IPS-15b (cell line): ENCODE data around the gene E2F1.
"Not testable (repeated sequence)": the region's sequence is repeated elsewhere in the genome, so short reads cannot be mapped to it uniquely, and the experiment has no call there.

Experiments
- H3K27me3 ChIP-seq: one replicate; pipeline ENCODE4 v1.6.1; 2013; ENCODE audit warnings: low read length; ENCODE audit not compliant: control insufficient read depth, insufficient read depth
- H3K36me3 ChIP-seq: one replicate; pipeline ENCODE4 v1.6.1; 2013; ENCODE audit warnings: low read length; ENCODE audit not compliant: control insufficient read depth, insufficient read depth
- H3K4me1 ChIP-seq: one replicate; pipeline ENCODE4 v1.6.1; 2013; ENCODE audit warnings: mild to moderate bottlenecking, low read length; ENCODE audit not compliant: control insufficient read depth, insufficient read depth
- H3K4me3 ChIP-seq: one replicate; pipeline ENCODE4 v1.5.1; 2013; ENCODE audit warnings: low read depth, low read length
- H3K9ac ChIP-seq: one replicate; pipeline ENCODE4 v1.6.1; 2013; ENCODE audit warnings: low read depth, mild to moderate bottlenecking, low read length
- H3K9me3 ChIP-seq: one replicate; pipeline ENCODE4 v1.6.1; 2013; ENCODE audit warnings: mild to moderate bottlenecking, low read length; ENCODE audit not compliant: control insufficient read depth, insufficient read depth

E2F1 gene

GRCh38 chr20:33648396-33649004 lies 37.7 kb downstream of the E2F1 start:
- Histone ChIP-seq H3K36me3 (peaks cover 12% of the 10 kb centered on the region), H3K4me3 (no peak overlapping the region), H3K9ac (no peak overlapping the region)

DNA sequence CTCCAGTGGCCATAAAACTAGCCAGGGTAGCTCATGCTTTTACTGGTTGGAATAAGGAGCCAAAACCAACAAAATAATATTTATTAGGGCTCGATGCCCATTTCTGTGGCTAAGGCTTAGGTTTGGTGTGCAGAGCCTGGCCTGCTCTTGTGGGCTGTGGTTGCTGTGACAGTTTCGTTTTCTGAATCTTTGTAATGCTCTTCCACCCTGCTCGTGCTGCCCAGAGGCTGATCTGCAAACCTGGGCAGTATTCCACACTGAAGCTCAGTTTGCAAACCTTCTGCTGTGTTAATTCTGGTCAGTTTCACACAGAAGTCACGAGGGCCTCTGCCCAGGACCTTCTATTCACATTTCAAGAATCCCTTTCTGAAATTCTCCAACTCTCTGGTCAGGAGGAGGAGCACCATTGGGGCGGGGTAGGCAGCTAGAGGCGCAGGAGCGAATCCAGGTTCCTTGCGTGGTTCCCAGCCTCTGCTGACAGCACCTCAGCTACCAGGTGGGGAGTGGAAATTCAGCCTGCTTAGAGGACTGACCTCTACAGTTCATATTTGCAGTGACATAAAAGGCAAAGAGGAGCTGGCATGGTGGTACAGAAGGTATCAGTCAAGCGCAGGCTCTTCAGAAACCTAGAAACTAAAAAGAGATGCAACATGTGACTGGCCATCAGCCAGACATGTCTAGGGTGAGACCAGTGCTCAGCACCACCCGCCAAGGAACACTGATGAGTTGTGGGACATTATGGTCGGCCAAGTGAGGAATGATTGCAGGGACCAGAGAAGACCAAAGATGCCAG lies 38.4 kb downstream of the E2F1 start:
- no peaks in the 10 kb centered on the region for H3K9me3 ChIP-seq
- H3K4me3 ChIP-seq: no peak overlapping the region
- H3K36me3 ChIP-seq: peaks cover 12% of the 10 kb centered on the region
- H3K4me1 ChIP-seq: no peaks in the 10 kb centered on the region
- H3K27me3 ChIP-seq: no peaks in the 10 kb centered on the region
- no peak overlapping the region for H3K9ac ChIP-seq

More at GRCh38 chr20:33648396-33649004, 37.7 kb downstream of the E2F1 start:
- no peaks in the 10 kb centered on the region for H3K27me3 ChIP-seq
- H3K9me3 ChIP-seq: no peaks in the 10 kb centered on the region
- no peaks in the 10 kb centered on the region for H3K4me1 ChIP-seq

GRCh38 chr20:33646959-33647602 lies 39.1 kb downstream of the E2F1 start:
- not testable (repeated sequence) for H3K9ac ChIP-seq, H3K4me3 ChIP-seq, H3K27me3 ChIP-seq, H3K9me3 ChIP-seq, H3K4me1 ChIP-seq
- H3K36me3 ChIP-seq: peaks cover 12% of the 10 kb centered on the region

DNA sequence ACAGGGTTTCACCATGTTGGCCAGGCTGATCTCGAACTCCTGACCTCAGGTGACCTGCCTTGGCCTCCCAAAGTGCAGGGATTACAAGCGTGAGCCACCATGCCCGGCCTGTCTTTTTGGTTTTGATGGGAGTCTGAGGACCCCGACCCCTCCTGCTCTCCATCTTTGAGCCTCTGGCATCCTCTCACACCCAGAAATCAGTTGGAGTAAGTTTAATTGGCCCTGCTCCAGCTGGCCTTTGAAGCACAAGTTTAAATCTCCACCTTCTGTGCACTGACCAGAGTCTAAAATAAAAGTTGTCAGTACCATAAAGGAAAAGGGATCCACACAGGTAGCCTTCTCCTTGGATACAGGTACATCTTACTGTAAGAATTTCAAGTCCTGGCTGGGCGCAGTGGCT lies 40.0 kb downstream of the E2F1 start:
- no peak overlapping the region for H3K9ac ChIP-seq
- H3K9me3 ChIP-seq: no peaks in the 10 kb centered on the region
- H3K36me3 ChIP-seq: peaks cover 12% of the 10 kb centered on the region
- H3K4me1 ChIP-seq: no peaks in the 10 kb centered on the region
- H3K27me3 ChIP-seq: no peaks in the 10 kb centered on the region
- H3K4me3 ChIP-seq: no peak overlapping the region

DNA sequence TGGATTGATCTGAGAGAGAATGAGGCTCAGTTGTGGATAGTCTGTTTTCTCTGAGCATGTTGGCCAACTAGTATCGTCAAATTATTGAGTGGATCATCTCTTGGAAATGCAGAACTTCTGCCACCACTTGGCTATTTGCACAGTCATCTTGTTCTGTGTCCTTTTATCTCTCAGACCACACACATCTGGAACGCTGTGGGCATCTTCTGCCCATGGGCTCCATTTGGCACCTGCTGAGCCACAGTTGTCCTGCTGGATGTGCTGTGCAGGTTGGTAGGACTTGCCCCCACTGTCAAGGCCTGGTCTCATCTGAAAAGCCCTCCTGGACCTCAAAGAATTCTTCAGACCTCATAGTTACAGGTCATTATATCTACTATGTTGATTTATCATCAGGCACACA lies 40.8 kb downstream of the E2F1 start:
- Histone ChIP-seq H3K9me3 (no peaks in the 10 kb centered on the region), H3K4me1 (no peaks in the 10 kb centered on the region), H3K36me3 (peaks cover 12% of the 10 kb centered on the region), H3K27me3 (no peaks in the 10 kb centered on the region), H3K4me3 (no peak overlapping the region), H3K9ac (no peak overlapping the region)

GRCh38 chr20:33645072-33645358 lies 41.2 kb downstream of the E2F1 start:
- Histone ChIP-seq H3K9me3 (no peaks in the 10 kb centered on the region), H3K27me3 (no peaks in the 10 kb centered on the region), H3K9ac (no peak overlapping the region), H3K36me3 (peaks cover 16% of the 10 kb centered on the region), H3K4me3 (no peak overlapping the region), H3K4me1 (no peaks in the 10 kb centered on the region)

DNA sequence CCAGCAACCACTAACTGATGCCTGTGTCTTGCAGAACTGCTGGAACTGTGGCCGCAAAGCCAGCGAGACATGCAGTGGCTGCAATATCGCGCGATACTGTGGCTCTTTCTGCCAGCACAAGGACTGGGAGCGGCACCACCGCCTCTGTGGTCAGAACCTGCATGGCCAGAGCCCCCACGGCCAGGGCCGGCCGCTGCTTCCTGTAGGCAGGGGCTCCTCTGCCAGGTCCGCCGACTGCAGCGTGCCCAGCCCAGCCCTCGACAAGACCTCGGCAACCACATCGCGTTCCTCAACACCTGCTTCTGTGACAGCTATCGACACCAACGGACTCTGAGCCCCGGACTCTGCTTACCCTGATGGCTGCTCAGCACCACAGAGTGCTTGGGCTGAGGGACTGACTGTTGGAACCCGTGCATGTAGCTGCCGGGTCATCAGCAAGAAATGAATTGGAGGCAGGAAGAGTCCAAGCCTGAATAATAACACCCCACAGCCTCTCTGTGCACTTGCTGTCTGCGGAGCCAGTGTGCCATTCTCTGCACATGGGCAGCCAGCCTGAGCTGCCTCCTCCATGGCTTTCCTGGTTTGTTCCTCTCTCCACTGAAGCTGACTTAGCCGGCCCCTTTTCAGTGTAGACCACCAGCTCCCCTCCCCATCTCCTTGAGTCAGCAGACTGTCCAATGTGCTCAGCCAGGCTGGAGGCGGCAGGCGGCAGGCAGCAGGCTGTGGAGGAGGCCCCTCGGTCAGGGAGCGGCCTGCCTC lies 41.7 kb downstream of the E2F1 start:
- Histone ChIP-seq H3K4me1 (no peaks in the 10 kb centered on the region), H3K27me3 (no peaks in the 10 kb centered on the region), H3K9ac (no peak overlapping the region), H3K36me3 (peaks cover 20% of the 10 kb centered on the region), H3K4me3 (no peak overlapping the region), H3K9me3 (no peaks in the 10 kb centered on the region)

GRCh38 chr20:33640287-33640686 lies 45.9 kb downstream of the E2F1 start:
- H3K36me3 ChIP-seq: peaks cover 26% of the 10 kb centered on the region
- H3K9ac ChIP-seq: no peak overlapping the region
- no peaks in the 10 kb centered on the region for H3K9me3 ChIP-seq
- H3K27me3 ChIP-seq: no peaks in the 10 kb centered on the region
- H3K4me1 ChIP-seq: no peaks in the 10 kb centered on the region
- H3K4me3 ChIP-seq: no peak overlapping the region

- no peaks in the 10 kb centered on the region for H3K4me1 ChIP-seq
- peaks cover 20% of the 10 kb centered on the region for H3K36me3 ChIP-seq
- no peaks in the 10 kb centered on the region for H3K27me3 ChIP-seq
- no peak overlapping the region for H3K9ac ChIP-seq
- no peak overlapping the region for H3K4me3 ChIP-seq
- H3K9me3 ChIP-seq: no peaks in the 10 kb centered on the region
These were observed 49.4 kb downstream of the E2F1 start for GRCh38 chr20:33636776-33637175.

DNA sequence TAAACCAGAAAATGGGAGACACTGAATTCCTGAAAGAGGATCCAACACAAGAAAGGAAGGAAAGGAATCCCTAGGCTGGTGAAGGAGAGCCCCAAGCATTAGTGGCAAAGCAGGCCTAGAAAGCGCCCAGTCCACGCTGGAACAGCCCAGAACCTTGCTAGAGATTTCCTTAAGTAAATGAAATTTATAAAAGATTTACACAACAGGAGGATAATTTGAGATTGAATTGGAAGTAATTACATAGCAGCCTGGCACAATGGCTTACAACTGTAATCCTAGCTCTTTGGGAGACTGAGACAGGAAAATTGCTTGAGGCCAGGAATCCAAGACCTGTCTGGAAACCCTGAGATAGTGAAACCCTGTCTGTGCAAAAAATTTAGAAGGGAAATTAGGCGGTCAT lies 50.8 kb downstream of the E2F1 start:
- H3K36me3 ChIP-seq: peaks cover 21% of the 10 kb centered on the region

DNA sequence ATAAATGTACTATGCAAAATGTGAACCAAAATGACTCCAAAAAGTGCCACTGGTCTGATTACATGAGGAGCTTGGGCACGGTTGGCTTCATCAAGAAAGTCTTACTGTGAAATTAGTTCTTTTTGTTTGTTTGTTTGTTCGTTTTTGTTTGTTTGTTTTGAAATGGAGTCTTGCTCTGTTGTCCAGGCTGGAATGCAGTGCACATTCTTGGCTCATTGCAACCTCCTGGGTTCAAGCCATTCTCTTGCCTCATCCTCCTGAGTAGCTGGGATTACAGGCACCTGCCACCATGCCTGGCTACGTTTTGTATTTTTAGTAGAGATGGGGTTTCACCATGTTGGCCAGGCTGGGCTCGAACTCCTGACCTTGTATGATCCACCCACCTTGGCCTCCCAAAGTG lies 54.3 kb downstream of the E2F1 start:
- H3K9me3 ChIP-seq, H3K4me1 ChIP-seq, H3K4me3 ChIP-seq, H3K27me3 ChIP-seq, H3K9ac ChIP-seq: not testable (repeated sequence)
- peaks cover 22% of the 10 kb centered on the region for H3K36me3 ChIP-seq

More for the DNA sequence above, 50.8 kb downstream of the E2F1 start:
- Histone ChIP-seq H3K9me3 (no peaks in the 10 kb centered on the region), H3K27me3 (no peaks in the 10 kb centered on the region), H3K9ac (no peak overlapping the region), H3K4me3 (no peak overlapping the region), H3K4me1 (no peaks in the 10 kb centered on the region)
